GM18519 (cell line): ENCODE results near the gene ZC3H12D.
"Not testable (repeated sequence)": the region's sequence is repeated elsewhere in the genome, so short reads cannot be mapped to it uniquely, and the experiment has no call there.

Source experiments
- ATAC-seq: cut with Tn5 transposase; IDR thresholded peaks from one replicate; pipeline ENCODE4 v1.9.1; 2021; ENCODE audit warnings: mild to moderate bottlenecking, moderate library complexity; ENCODE audit not compliant: unreplicated experiment, low FRiP score

Gene ZC3H12D

GRCh38 chr6:149461670-149462069, 23.1 kb downstream of the ZC3H12D start:
- ATAC-seq = no peak

GRCh38 chr6:149460249-149460648, 24.6 kb downstream of the ZC3H12D start:
- ATAC-seq = not testable (repeated sequence)

GRCh38 chr6:149459761-149460160, 25.1 kb downstream of the ZC3H12D start:
- no peak for ATAC-seq

- no peak for ATAC-seq
These were observed 26.0 kb downstream of the ZC3H12D start for GRCh38 chr6:149458806-149459205.

GRCh38 chr6:149458196-149458595, 26.6 kb downstream of the ZC3H12D start:
- no peak for ATAC-seq

GRCh38 chr6:149457316-149457884, 27.4 kb downstream of the ZC3H12D start:
- no peak for ATAC-seq

- no peak for ATAC-seq
These were observed 28.3 kb downstream of the ZC3H12D start for GRCh38 chr6:149456311-149457021.

GRCh38 chr6:149455031-149455732, 29.6 kb downstream of the ZC3H12D start:
- no peak for ATAC-seq

GRCh38 chr6:149454346-149454848, 30.4 kb downstream of the ZC3H12D start:
- no peak for ATAC-seq

GRCh38 chr6:149453597-149454345, 31.0 kb downstream of the ZC3H12D start:
- ATAC-seq = no peak

GRCh38 chr6:149452037-149452939, 32.5 kb downstream of the ZC3H12D start:
- ATAC-seq = no peak

- ATAC-seq = no peak
These were observed 33.3 kb downstream of the ZC3H12D start for GRCh38 chr6:149451376-149452036.

GRCh38 chr6:149450679-149451375, 34.0 kb downstream of the ZC3H12D start:
- ATAC-seq = no peak

- ATAC-seq = no peak
These were observed 34.8 kb downstream of the ZC3H12D start for GRCh38 chr6:149449831-149450678.

GRCh38 chr6:149448821-149449453, 35.9 kb downstream of the ZC3H12D start:
- no peak for ATAC-seq

- ATAC-seq = no peak
These were observed 37.9 kb downstream of the ZC3H12D start for GRCh38 chr6:149446791-149447376.

- ATAC-seq = no peak
These were observed 39.2 kb downstream of the ZC3H12D start for GRCh38 chr6:149445573-149445972.
